GM12878 (cell line): ENCODE data around the gene YJU2. TPM values are rescaled to one million over a fixed set of nuclear protein-coding genes. Genes with fewer than 3 reads are reported as not detected.

Experiments
- BCLAF1 ChIP-seq: fragments of 450-650 bp; IDR thresholded peaks from 2 replicates; pipeline ENCODE4 v1.6.1; 2017; ENCODE audit warnings: antibody characterized with exemption, mild to moderate bottlenecking, moderate library complexity
- CEBPZ ChIP-seq: fragments of 150-350 bp; IDR thresholded peaks from 2 replicates; pipeline ENCODE4 v1.6.1; 2016; ENCODE audit warnings: low read depth, low read length
- EED ChIP-seq: sonication (generic); IDR thresholded peaks from 2 replicates; pipeline ENCODE4 v1.6.1; 2016; ENCODE audit warnings: antibody characterized with exemption, low read depth
- EGR1 ChIP-seq, 2 experiments: IDR thresholded peaks; 1 replicate in 1 of 2; 2 replicates in 1 of 2; pipeline ENCODE4 v1.6.1; 2011 to 2012; ENCODE audit warnings: low read depth in 2 of 2, low read length in 2 of 2, borderline replicate concordance in 1 of 2, mild to moderate bottlenecking in 1 of 2, moderate library complexity in 1 of 2
- FOS ChIP-seq: IDR thresholded peaks from 3 replicates; pipeline ENCODE4 v1.6.1; 2011; ENCODE audit warnings: borderline replicate concordance; ENCODE audit not compliant: insufficient read length; ENCODE audit errors: extremely low read depth
- KDM1A ChIP-seq: fragments of 200-600 bp; sonication (generic); IDR thresholded peaks from 2 replicates; pipeline ENCODE4 v1.6.1; 2016; ENCODE audit warnings: borderline replicate concordance
- KLF5 ChIP-seq: fragments of 450-650 bp; IDR thresholded peaks from 2 replicates; pipeline ENCODE4 v1.6.1; 2014; ENCODE audit warnings: mild to moderate bottlenecking; ENCODE audit not compliant: partially characterized antibody
- LARP7 ChIP-seq: fragments of 450-650 bp; IDR thresholded peaks from 2 replicates; pipeline ENCODE4 v1.6.1; 2017; ENCODE audit warnings: mild to moderate bottlenecking
- MTA3 ChIP-seq: IDR thresholded peaks from 2 replicates; pipeline ENCODE4 v1.6.1; 2012; ENCODE audit warnings: low read length, inconsistent platforms, borderline replicate concordance
- MYB ChIP-seq: fragments of 150-350 bp; IDR thresholded peaks from 2 replicates; pipeline ENCODE4 v1.6.1; 2014; ENCODE audit warnings: mild to moderate bottlenecking, low read depth, low read length, borderline replicate concordance
- NFIC ChIP-seq: IDR thresholded peaks from 2 replicates; pipeline ENCODE4 v1.6.1; 2012; ENCODE audit warnings: low read depth, mild to moderate bottlenecking, inconsistent platforms, low read length, moderate library complexity
- SIX5 ChIP-seq: IDR thresholded peaks from 2 replicates; pipeline ENCODE4 v1.6.1; 2011; ENCODE audit warnings: mild to moderate bottlenecking, low read depth, low read length, moderate library complexity; ENCODE audit not compliant: severe bottlenecking
- SMAD5 ChIP-seq: IDR thresholded peaks from 2 replicates; pipeline ENCODE4 v1.6.1; 2016; ENCODE audit warnings: antibody characterized with exemption, low read depth
- SPI1 ChIP-seq: IDR thresholded peaks from 2 replicates; pipeline ENCODE4 v1.6.1; 2011; ENCODE audit warnings: low read depth, mild to moderate bottlenecking, low read length, moderate library complexity, borderline replicate concordance; ENCODE audit not compliant: insufficient read depth
- SREBF1 ChIP-seq: IDR thresholded peaks from 2 replicates; pipeline ENCODE4 v1.6.1; 2012; ENCODE audit warnings: mild to moderate bottlenecking, low read length
- STAT3 ChIP-seq: IDR thresholded peaks from 2 replicates; pipeline ENCODE4 v1.6.1; 2011; ENCODE audit warnings: low read depth, low read length, improper control_type of control experiment
- TCF3 ChIP-seq: IDR thresholded peaks from 2 replicates; pipeline ENCODE4 v1.6.1; 2012; ENCODE audit warnings: low read depth, mild to moderate bottlenecking, low read length, borderline replicate concordance; ENCODE audit not compliant: insufficient read depth
- polyA plus RNA-seq, 11 experiments: library from polyadenylated mRNA; depleted of rRNA in 4 of 11; unstranded in 6 of 11; stranded (reverse) in 5 of 11; fragments of >200 nt; fragmentation: Nextera tagmentation in 4 of 11; fragmentation: Illumina TruSeq in 1 of 11; extraction: Ambion mirVana in 4 of 11; extraction: Trizol in 1 of 11; gene quantifications; 1 replicate in 1 of 11; 2 replicates in 10 of 11; pipeline versions ENCODE4 v1.2.1 to v1.2.3, GENCODE V29; 2011 to 2016; ENCODE audit warnings: inconsistent platforms in 2 of 11, missing spikeins in 2 of 11, low read depth in 1 of 11
- total RNA-seq, 4 experiments: library from RNA; depleted of rRNA in 3 of 4; stranded (reverse); fragments of >200 nt in 3 of 4; fragmentation: Illumina TruSeq in 1 of 4; extraction: Trizol in 1 of 4; gene quantifications; 2 replicates each; pipeline versions ENCODE4 v1.2.1 to v1.2.3, GENCODE V29; 2013 to 2021
- TF ChIP-seq, protein P1 (sequence below): fragments of 450-650 bp; IDR thresholded peaks from 2 replicates; pipeline ENCODE4 v1.6.1; 2018; ENCODE audit warnings: mild to moderate bottlenecking, low read depth, moderate library complexity; ENCODE audit not compliant: partially characterized antibody
- TF ChIP-seq, protein P2 (sequence below): IDR thresholded peaks from 2 replicates; pipeline ENCODE4 v1.6.1; 2011; ENCODE audit warnings: borderline replicate concordance, low read depth, mild to moderate bottlenecking, moderate library complexity, low read length; ENCODE audit not compliant: insufficient read depth, poor library complexity, severe bottlenecking

Gene YJU2
- total and polyA plus RNA-seq, 10 of the 15 experiments (the other 5 are each of a cell fraction or from before 2014, with no cell fraction given), result 0.26 to 40.7 (median 23.8) TPM

DNA sequence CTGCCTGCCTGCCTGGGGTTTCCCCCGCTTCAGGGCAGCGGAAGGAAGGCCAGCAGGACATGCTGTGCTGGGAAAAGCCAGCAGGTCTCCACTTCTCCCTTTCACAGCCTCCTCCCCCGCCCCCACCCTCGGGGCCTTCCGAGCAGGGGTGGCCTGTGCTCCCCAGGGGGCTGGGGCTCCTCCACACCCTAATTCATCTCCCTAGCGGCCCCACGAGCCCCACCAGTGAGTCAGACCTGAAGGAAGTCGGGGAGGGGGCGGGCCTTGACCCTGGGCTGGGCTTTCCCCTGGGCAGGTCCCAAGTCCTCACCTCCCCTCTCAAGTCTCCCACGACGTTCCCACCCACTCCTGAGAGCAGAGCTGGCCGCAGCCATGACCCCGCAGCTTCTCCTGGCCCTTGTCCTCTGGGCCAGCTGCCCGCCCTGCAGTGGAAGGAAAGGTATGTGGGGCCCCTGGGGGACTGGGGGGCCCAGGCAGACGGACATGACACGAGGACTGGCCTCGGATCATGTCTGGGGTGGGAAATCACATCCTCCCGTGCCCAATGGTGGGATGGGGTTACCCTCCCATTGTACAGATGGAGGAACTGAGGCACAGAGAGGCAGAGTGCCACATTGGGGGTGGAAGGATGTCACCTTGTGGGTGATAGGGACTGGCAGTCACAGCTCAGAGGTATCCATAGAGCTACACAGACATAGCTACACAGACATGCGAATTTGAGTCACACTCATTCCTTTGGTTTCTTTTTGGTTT lies 17.5 kb upstream of the YJU2 start, which contains the start of gene EBI3 (continued):
- TF ChIP-seq SPI1, result peak; percentile 80; the same call in 1 of the 2 replicates
- no peak for TF ChIP-seq STAT3
- TF ChIP-seq KDM1A, result no peak
- TF ChIP-seq EED, result peak; percentile 95
- TF ChIP-seq, protein P1, sequence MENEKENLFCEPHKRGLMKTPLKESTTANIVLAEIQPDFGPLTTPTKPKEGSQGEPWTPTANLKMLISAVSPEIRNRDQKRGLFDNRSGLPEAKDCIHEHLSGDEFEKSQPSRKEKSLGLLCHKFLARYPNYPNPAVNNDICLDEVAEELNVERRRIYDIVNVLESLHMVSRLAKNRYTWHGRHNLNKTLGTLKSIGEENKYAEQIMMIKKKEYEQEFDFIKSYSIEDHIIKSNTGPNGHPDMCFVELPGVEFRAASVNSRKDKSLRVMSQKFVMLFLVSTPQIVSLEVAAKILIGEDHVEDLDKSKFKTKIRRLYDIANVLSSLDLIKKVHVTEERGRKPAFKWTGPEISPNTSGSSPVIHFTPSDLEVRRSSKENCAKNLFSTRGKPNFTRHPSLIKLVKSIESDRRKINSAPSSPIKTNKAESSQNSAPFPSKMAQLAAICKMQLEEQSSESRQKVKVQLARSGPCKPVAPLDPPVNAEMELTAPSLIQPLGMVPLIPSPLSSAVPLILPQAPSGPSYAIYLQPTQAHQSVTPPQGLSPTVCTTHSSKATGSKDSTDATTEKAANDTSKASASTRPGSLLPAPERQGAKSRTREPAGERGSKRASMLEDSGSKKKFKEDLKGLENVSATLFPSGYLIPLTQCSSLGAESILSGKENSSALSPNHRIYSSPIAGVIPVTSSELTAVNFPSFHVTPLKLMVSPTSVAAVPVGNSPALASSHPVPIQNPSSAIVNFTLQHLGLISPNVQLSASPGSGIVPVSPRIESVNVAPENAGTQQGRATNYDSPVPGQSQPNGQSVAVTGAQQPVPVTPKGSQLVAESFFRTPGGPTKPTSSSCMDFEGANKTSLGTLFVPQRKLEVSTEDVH, result no peak
- no peak for TF ChIP-seq SREBF1
- TF ChIP-seq TCF3, result no peak
- TF ChIP-seq EGR1 (IDR thresholded peaks at IDR 0.05; ENCODE audit: borderline replicate concordance in 1 of 2, low read depth in 2 of 2, low read length in 2 of 2), result peak in 1 of 2 experiments; percentile 74; a peak in 1 of 3 replicates
- TF ChIP-seq FOS, result no peak
- peak; percentile 65; the same call in 1 of the 2 replicates for TF ChIP-seq NFIC
- no peak for TF ChIP-seq BCLAF1
- TF ChIP-seq MTA3, result no peak
- TF ChIP-seq KLF5, result no peak
- no peak for TF ChIP-seq SIX5
- no peak for TF ChIP-seq MYB
- TF ChIP-seq LARP7, result no peak; the same call in 1 of the 2 replicates
- TF ChIP-seq, protein P2, sequence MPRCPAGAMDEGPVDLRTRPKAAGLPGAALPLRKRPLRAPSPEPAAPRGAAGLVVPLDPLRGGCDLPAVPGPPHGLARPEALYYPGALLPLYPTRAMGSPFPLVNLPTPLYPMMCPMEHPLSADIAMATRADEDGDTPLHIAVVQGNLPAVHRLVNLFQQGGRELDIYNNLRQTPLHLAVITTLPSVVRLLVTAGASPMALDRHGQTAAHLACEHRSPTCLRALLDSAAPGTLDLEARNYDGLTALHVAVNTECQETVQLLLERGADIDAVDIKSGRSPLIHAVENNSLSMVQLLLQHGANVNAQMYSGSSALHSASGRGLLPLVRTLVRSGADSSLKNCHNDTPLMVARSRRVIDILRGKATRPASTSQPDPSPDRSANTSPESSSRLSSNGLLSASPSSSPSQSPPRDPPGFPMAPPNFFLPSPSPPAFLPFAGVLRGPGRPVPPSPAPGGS, result peak; percentile 92
- TF ChIP-seq SMAD5, result no peak; the same call in 1 of the 2 replicates
- no peak for TF ChIP-seq CEBPZ
